Fibroblast of lung (primary cell): ENCODE results near the gene SLC38A8.

Source experiments
- CTCF ChIP-seq, 2 donors: IDR thresholded peaks in 1 of 2; conservative IDR thresholded peaks in 1 of 2; 1 replicate in 1 of 2; 2 replicates in 1 of 2; pipeline ENCODE4 v1.5.1; 2011 to 2012; ENCODE audit warnings: low read length in 2 of 2, control low read depth in 1 of 2, inconsistent platforms in 1 of 2, low read depth in 1 of 2, mild to moderate bottlenecking in 1 of 2
- EZH2 ChIP-seq: IDR thresholded peaks from 2 replicates; pipeline ENCODE4 v1.5.1; 2012; ENCODE audit warnings: low read length, control low read depth, mild to moderate bottlenecking; ENCODE audit errors: missing control alignments

GRCh38 chr16:84067640-84068039 is 25.0 kb upstream of the SLC38A8 start:
- TF ChIP-seq CTCF (conservative IDR thresholded peaks at IDR 0.05 in 1 of 2, IDR thresholded peaks at IDR 0.05 in 1 of 2; ENCODE audit: low read depth in 1 of 2, low read length in 2 of 2) (no peak), EZH2 (no peak)
